ENCODE data around the gene ADAP1.

ADAP1 gene

DNA sequence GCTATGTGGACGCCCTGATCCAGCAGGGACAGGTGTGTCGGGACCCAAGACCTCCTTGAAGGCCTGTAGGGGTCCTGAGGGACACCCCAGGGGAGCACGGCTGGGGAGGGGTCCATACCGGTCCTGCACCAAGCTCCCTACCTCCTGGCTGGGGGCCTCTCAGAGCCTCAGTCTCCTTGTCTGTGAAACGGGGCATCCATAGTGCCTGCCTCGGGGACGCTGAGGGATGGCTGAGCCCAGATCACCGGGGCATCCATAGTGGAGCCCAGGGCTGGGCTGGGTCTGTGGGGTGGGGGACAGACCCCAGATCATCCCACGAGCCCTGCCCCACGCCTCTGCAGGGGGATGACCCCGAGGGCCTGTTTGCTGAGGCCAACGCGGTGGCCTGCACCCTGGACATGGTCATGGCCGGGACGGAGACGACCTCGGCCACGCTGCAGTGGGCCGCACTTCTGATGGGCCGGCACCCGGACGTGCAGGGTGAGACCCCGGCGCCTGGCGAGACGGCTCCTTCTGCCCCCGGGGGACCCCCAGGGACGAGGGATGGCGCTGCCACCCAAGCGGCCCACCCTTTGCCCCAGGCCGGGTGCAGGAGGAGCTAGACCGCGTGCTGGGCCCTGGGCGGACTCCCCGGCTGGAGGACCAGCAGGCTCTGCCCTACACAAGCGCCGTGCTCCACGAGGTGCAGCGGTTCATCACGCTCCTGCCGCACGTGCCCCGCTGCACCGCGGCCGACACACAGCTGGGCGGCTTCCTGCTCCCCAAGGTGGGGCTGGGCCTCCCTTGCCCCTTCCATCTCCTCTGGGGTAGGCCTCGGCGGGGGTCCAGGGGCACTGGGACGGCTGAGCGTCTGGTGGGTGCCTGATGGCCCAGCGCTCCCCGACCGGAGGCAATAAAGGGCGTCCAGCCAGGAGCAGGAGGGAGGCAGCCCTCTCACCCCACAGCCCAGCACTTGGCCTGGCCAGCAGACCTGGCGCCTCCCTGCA is 32.6 kb upstream of the ADAP1 start:
- DNase-seq (ENCODE audit: low read depth) = no peak
- TF ChIP-seq, protein P1, sequence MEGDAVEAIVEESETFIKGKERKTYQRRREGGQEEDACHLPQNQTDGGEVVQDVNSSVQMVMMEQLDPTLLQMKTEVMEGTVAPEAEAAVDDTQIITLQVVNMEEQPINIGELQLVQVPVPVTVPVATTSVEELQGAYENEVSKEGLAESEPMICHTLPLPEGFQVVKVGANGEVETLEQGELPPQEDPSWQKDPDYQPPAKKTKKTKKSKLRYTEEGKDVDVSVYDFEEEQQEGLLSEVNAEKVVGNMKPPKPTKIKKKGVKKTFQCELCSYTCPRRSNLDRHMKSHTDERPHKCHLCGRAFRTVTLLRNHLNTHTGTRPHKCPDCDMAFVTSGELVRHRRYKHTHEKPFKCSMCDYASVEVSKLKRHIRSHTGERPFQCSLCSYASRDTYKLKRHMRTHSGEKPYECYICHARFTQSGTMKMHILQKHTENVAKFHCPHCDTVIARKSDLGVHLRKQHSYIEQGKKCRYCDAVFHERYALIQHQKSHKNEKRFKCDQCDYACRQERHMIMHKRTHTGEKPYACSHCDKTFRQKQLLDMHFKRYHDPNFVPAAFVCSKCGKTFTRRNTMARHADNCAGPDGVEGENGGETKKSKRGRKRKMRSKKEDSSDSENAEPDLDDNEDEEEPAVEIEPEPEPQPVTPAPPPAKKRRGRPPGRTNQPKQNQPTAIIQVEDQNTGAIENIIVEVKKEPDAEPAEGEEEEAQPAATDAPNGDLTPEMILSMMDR (IDR thresholded peaks at IDR 0.05; ENCODE audit: low read depth, low read length, missing control alignments) = no peak
- H3K4me3 ChIP-seq (ENCODE audit: low read depth, low read length) = no peak overlapping the region

GRCh38 chr7:985915-986741 is 31.6 kb upstream of the ADAP1 start:
- TF ChIP-seq, protein P1 (IDR thresholded peaks at IDR 0.05; ENCODE audit: low read depth, low read length, missing control alignments) = no peak
- no peak for DNase-seq (ENCODE audit: low read depth)

DNA sequence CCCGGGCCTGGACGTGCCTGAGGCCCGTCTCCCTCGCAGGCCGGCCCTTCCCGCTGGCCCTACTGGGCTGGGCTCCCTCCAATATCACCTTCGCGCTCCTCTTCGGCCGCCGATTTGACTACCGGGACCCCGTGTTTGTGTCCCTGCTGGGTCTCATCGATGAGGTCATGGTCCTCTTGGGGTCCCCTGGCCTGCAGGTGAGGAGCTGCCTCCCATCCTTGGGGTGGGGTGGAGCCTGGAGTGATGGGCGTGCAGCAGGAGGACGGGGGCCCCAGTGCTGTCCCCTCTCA is 30.6 kb upstream of the ADAP1 start:
- no peak overlapping the region for H3K4me3 ChIP-seq (ENCODE audit: low read depth, low read length)
- TF ChIP-seq, protein P1 (IDR thresholded peaks at IDR 0.05; ENCODE audit: low read depth, low read length, missing control alignments) = no peak
- no peak for DNase-seq (ENCODE audit: low read depth)

More at GRCh38 chr7:985915-986741, 31.6 kb upstream of the ADAP1 start:
- H3K4me3 ChIP-seq (ENCODE audit: low read depth, low read length) = no peak overlapping the region

- TF ChIP-seq, protein P1 (IDR thresholded peaks at IDR 0.05; ENCODE audit: low read depth, low read length, missing control alignments) = no peak
- H3K4me3 ChIP-seq (ENCODE audit: low read depth, low read length) = no peak overlapping the region
- no peak for DNase-seq (ENCODE audit: low read depth)
Observed at GRCh38 chr7:984361-985126, 30.1 kb upstream of the ADAP1 start.

DNA sequence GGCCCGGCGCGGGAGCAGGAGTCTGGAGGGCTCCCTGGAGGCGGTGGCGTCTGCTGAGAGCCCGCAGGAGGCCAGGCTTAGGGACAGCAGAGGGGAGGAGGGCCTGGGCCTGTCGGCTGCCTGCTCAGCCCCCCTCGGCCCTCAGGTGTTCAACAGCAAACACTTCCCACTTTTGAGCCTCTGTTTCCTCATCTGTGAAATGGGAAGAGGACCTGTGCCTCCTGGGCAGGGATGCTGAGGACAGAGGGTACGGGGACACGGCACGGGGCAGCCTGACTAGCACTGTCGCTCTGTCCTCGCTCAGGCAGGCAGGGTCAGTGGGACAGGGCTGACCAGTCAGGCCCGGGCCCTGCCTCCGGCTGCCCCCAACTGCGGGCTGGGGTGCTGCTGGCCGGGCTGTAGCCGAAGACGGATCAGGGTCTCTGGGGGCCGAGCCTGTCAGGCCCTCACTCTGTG is 29.2 kb upstream of the ADAP1 start:
- no peak for DNase-seq (ENCODE audit: low read depth)
- TF ChIP-seq, protein P1 (IDR thresholded peaks at IDR 0.05; ENCODE audit: low read depth, low read length, missing control alignments) = no peak
- no peak overlapping the region for H3K4me3 ChIP-seq (ENCODE audit: low read depth, low read length)

DNA sequence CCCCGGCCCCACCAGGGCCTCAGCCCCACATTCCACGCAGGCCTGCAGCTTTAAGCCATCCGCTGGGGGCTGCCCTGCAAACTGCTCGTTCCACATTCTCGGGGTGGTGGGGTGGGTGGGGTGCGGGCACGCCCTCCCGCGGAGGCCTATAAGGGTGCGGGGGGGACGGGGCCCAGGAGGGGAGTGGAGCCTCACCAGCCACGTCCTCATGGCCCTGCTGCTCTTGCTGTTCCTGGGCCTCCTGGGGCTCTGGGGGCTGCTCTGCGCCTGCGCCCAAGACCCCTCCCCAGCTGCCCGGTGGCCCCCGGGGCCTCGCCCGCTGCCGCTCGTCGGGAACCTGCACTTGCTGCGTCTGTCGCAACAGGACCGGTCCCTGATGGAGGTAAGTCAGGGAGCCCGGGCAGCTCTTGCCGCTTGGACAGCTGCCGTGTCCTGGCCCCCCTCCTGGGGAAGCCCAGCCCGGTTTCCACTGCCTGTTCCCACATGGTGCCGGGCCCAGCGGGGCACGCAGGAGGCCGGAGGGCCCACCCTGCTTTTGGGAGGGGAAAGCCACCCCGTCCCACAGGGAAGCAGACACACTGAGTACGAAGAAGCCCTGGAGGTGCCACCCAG is 28.6 kb upstream of the ADAP1 start, which contains the start of gene CYP2W1:
Gene CYP2W1, plus strand, starts transcription at position 178 of the 612 bp plus-strand sequence. Its CDS starts 31 bp downstream, at position 209.
- DNase-seq (ENCODE audit: low read depth) = no peak

More for the DNA sequence above, 28.6 kb upstream of the ADAP1 start, which contains the start of gene CYP2W1:
- TF ChIP-seq, protein P1 (IDR thresholded peaks at IDR 0.05; ENCODE audit: low read depth, low read length, missing control alignments) = no peak
- H3K4me3 ChIP-seq (ENCODE audit: low read depth, low read length) = no peak within 1 kb of the TSS

All from GM12864 (cell line).